NB4 (cell line): Measurements from ENCODE around the gene PIK3R3.

Experiments
- POLR2A ChIP-seq: IDR thresholded peaks from 2 replicates; pipeline ENCODE4 v1.6.1; 2011; ENCODE audit warnings: mild to moderate bottlenecking; ENCODE audit not compliant: insufficient read length; ENCODE audit errors: extremely low read depth
- TF ChIP-seq, protein P1 (sequence below): IDR thresholded peaks from one replicate; pipeline ENCODE4 v1.5.1; 2012; ENCODE audit warnings: low read depth, low read length
- TF ChIP-seq, protein P2 (sequence below): IDR thresholded peaks from 2 replicates; pipeline ENCODE4 v1.6.1; 2011; ENCODE audit warnings: low read depth, low read length

DNA sequence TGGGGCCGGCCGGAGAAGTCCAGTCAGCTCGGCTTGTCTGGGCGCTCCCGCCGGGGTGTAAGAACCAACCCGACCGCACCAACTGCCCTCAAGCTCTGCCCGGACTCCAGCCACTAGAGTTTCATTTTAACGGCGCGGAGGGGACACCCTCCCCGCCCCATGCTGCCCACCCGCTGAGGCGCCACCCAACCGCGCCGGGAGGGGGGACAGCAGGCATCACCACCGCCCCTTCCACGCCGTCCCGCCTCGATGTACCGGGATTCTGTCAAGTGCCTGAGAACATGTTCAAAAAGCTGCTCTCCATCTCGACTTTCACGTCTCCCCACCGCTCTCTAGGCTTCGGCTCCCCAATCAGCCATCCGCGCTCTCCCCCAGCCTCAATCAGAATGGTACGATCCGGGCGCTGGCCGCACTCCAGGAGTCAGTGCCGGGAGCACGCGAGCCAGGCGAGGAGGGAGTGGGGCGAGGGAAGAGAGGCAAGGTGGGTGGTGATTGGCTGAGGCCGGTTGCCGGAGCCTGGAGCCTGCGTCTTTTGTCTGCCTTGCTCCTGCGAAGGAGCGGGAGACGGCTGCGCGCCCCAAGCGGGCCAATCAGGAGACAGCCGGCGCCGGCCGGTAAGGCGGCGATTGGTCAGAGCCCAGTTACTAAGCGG, at the start of gene PIK3R3:
- peak; percentile 79 for TF ChIP-seq POLR2A
- TF ChIP-seq, protein P1, sequence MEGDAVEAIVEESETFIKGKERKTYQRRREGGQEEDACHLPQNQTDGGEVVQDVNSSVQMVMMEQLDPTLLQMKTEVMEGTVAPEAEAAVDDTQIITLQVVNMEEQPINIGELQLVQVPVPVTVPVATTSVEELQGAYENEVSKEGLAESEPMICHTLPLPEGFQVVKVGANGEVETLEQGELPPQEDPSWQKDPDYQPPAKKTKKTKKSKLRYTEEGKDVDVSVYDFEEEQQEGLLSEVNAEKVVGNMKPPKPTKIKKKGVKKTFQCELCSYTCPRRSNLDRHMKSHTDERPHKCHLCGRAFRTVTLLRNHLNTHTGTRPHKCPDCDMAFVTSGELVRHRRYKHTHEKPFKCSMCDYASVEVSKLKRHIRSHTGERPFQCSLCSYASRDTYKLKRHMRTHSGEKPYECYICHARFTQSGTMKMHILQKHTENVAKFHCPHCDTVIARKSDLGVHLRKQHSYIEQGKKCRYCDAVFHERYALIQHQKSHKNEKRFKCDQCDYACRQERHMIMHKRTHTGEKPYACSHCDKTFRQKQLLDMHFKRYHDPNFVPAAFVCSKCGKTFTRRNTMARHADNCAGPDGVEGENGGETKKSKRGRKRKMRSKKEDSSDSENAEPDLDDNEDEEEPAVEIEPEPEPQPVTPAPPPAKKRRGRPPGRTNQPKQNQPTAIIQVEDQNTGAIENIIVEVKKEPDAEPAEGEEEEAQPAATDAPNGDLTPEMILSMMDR: no peak
- TF ChIP-seq, protein P2, sequence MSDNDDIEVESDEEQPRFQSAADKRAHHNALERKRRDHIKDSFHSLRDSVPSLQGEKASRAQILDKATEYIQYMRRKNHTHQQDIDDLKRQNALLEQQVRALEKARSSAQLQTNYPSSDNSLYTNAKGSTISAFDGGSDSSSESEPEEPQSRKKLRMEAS: peak; percentile 97
